ENCODE measurements around the gene DDR2. TPM values are rescaled to one million over a fixed set of nuclear protein-coding genes. Genes with fewer than 3 reads are reported as not detected.

The DDR2 gene
- total RNA-seq, 1 experiment from 2014 or later: 0.52 TPM

- no peak overlapping the region for H3K9ac ChIP-seq (ENCODE audit: extremely low read depth, insufficient read length, low read length)
- no peak for DNase-seq
These were observed 59.8 kb downstream of the DDR2 start for GRCh38 chr1:162691999-162692575.

More at GRCh38 chr1:162691999-162692575, 59.8 kb downstream of the DDR2 start:
- Histone ChIP-seq H3T11ph (ENCODE audit: low read length) (no peak overlapping the region), H3K14ac (ENCODE audit: insufficient read depth, low read length) (no peak overlapping the region), H2AFZ (ENCODE audit: low read length) (no peak overlapping the region), H2BK5ac (ENCODE audit: insufficient read length, low read length) (no peak overlapping the region), H4K20me1 (ENCODE audit: control insufficient read depth, insufficient read depth, insufficient read length) (no peaks in the 10 kb centered on the region), H3K79me2 (ENCODE audit: insufficient read depth, low read length) (no peaks in the 10 kb centered on the region), H3K4me2 (ENCODE audit: insufficient read depth, insufficient read length, low read length) (no peak overlapping the region), H2BK12ac (ENCODE audit: insufficient read length, low read depth, low read length) (no peak overlapping the region), H3K79me1 (ENCODE audit: insufficient read depth, low read depth, low read length, poor library complexity, severe bottlenecking) (no peaks in the 10 kb centered on the region), H3K56ac (ENCODE audit: insufficient read length, low read depth, low read length) (no peak overlapping the region), H3K23ac (ENCODE audit: insufficient read length, low read depth, low read length) (no peak overlapping the region), H2BK120ac (ENCODE audit: low read depth, low read length, poor library complexity, severe bottlenecking) (no peak overlapping the region), H4K8ac (replicated peaks; ENCODE audit: insufficient read length, low read depth, low read length) (no peak overlapping the region), H3K27ac (ENCODE audit: insufficient read length, low read depth, low read length) (no peak overlapping the region), H2BK15ac (ENCODE audit: low read depth, low read length) (no peak overlapping the region), H4K91ac (ENCODE audit: insufficient read length, low read depth, low read length) (no peak overlapping the region), H3K18ac (ENCODE audit: insufficient read length, low read depth, low read length) (no peak overlapping the region), H3K4me1 (ENCODE audit: insufficient read depth, low read length) (peaks cover 4% of the 10 kb centered on the region; the same call in 1 of the 2 replicates), H3K27me3 (ENCODE audit: insufficient read depth, low read length) (no peaks in the 10 kb centered on the region), H4K5ac (ENCODE audit: insufficient read length, low read depth, low read length) (no peak overlapping the region), H3K9me3 (ENCODE audit: control insufficient read depth, low read depth, low read length) (no peaks in the 10 kb centered on the region), H3K4ac (ENCODE audit: low read depth, low read length) (no peak overlapping the region), H2BK20ac (ENCODE audit: low read depth, low read length, poor library complexity, severe bottlenecking) (no peak overlapping the region), H3K23me2 (ENCODE audit: insufficient read length, low read depth, low read length, poor library complexity, severe bottlenecking) (no peaks in the 10 kb centered on the region), H2AK5ac (ENCODE audit: insufficient read length, low read length) (no peak overlapping the region)
- Mint-ChIP-seq H3K36me3 (ENCODE audit: insufficient read depth in 1 of 3, low read depth in 3 of 3) (no peaks in the 10 kb centered on the region), H3K9me3 (no peaks in the 10 kb centered on the region), H3K27me3 (ENCODE audit: low read depth) (no peaks in the 10 kb centered on the region; the same call in 1 of the 2 replicates), H3K4me3 (no peak overlapping the region), H3K27ac (no peak overlapping the region), H3K4me1 (peaks cover 37 to 39% of the 10 kb centered on the region in 2 experiments)
- no CpG with 5 or more reads among the region's 4 CpGs for WGBS (ENCODE audit: extremely low coverage, insufficient read length, low lambda C conversion rate)
- no peak for TF ChIP-seq CTCF (conservative IDR thresholded peaks at IDR 0.05)
